ENCODE results near the gene FLCN.
"Not testable (repeated sequence)": the region's sequence is repeated elsewhere in the genome, so short reads cannot be mapped to it uniquely, and the experiment has no call there.

Gene FLCN

GRCh38 chr17:17213775-17214174 lies 23.2 kb downstream of the FLCN start:
- no peak for DNase-seq (ENCODE audit: low read depth in 2 of 2)

DNA sequence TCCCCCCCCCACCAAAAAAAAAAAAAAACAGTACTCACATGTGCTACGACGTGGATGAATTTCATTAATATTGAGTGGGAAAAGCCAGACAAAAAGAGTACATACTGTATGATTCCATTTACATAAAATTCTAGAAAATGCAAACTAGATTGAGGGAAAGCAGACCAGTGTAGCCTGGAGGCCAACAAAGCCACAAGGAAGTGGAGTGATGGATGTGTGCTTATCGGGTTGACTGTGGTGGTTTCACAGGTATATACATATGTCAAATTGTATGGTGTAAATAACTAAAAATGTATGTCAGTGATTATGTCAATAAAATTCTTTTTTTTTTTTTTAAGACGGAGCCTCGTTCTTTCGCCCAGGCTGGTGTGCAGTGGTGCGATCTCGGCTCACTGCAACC lies 29.0 kb downstream of the FLCN start:
- DNase-seq (ENCODE audit: low read depth in 2 of 2): no peak

GRCh38 chr17:17206913-17207335 lies 30.0 kb downstream of the FLCN start:
- DNase-seq (ENCODE audit: low read depth in 2 of 2): no peak

DNA sequence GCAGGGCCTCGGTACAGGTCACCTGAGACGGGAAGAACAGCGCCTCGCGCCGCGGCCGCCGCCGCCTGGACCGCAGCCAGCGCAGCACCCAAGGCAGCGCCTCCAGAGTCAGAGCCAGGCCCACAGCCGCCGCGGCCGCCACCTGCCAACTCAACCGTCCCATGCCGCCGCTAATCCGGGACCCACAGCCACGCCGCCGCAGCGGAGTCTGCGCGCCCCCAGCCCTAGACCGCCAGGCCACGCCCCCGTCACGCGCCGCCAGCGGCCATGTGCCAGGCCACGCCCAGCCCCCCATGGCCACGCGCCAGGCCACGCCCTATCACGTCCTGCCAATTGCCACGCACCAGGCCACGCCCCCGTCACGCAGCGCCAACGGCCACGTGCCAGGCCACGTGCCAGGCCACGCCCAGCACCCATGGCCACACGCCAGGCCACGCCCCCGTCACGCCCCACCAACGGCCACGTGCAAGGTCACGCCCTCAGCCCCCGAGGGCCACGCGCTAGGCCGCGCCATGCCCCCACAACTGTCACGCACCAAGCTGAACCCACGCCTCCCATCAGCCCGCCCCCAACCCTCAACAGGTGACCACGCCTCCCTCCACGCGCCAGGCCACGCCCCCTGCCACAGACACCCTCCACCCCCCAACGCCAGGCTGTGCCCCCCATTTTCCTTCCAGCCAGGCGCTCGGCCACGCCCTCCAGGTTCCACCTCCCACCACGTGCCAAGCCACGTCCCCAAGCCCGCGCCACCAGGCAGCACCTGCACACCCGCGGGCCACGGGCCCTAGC lies 30.6 kb downstream of the FLCN start, which contains the start of gene PLD6:
Gene PLD6, minus strand, starts transcription at position 210 of the 789 bp plus-strand sequence. Its CDS starts 47 bp downstream, at position 163.
- DNase-seq (ENCODE audit: low read depth in 2 of 2): peak; percentile 82 to 86

DNA sequence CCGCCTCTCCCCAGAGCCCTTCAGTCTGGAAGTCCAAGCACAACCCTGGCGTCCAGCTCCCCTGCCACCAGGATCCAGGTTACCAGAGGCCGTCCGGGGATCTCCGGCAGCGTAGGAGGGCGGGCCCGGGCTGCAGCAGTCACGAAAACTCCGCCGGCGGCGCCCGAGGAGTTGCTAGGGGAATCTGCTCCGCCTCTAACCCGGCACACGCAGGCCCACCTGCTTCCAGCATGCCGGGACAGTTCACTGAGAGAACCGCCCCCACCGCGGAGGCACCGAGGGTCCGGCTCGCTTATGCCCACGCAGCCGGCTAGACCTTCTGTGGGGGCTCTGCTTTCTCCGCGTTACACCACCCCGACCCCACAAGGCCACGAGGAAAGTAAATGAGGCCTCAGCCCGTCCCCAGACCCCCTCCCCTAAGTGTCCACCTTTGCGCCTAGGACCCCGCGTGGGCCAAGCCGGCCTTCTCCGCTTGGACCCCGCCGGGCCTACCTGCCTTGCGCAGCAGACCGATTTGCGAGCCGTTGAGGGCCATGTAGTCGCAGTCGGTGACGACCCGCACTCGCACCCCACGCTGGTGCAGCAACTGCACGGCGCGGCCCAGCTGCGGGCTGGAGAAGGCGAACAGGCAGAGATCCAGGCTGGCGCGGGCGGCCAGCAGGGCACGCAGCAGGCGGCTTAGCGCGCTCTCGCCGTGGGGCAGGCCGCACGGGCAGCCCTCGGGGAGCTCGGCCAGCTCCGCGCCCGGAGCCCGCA lies 31.4 kb downstream of the FLCN start:
- DNase-seq (ENCODE audit: low read depth in 2 of 2): peak; percentile 50 to 64

DNA sequence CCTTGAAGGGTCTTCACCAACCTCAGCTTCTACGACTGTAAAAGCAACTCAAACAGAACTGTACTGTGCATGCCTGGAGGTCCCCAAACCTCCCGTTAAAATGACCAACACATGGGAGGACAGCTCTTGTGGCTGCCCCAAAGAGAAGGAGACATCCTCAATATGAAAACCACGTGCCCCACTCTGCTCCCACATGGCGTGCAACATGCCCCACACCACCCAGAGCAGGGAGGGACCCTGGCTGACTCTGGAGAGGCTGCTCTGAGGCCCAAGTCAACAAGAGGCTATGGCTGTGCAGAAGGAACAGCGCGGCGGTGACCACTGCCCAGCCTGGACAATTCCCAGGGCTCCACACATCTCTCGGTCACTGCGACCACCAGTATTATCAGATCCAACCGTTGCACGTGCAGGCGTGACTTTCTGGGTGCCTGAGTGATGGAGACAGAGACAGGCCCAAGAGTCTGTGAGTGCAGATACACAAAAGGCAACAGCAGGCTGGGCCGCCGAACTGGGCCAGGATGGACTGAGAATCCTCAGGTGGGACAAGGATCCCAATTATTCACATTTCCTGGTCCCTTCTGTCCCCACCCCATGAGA lies 32.2 kb downstream of the FLCN start:
- DNase-seq (ENCODE audit: low read depth in 2 of 2): no peak

GRCh38 chr17:17204041-17204591 lies 32.9 kb downstream of the FLCN start:
- no peak for DNase-seq (ENCODE audit: low read depth in 2 of 2)

GRCh38 chr17:17203173-17203730 lies 33.7 kb downstream of the FLCN start:
- no peak for DNase-seq (ENCODE audit: low read depth in 2 of 2)

GRCh38 chr17:17201907-17202306 lies 35.1 kb downstream of the FLCN start:
- no peak for DNase-seq (ENCODE audit: low read depth in 2 of 2)

DNA sequence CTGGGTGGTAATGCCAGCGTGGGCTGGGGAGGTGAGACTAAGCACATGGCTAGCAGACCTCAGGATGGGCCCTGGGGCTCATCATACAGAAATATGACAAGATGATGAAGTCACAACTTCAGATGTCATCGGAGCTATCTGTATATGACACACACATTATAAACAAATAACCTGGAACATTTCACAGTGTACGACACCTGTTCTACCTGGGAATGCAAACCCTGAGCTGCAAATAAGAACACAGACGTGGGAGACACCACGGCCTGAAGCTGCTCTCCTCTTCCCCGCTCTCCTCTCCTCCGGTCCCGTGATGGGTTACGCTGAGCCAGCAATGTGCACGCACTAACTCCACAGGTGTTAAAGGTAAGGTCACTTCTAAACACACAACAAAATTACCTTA lies 35.7 kb downstream of the FLCN start:
- DNase-seq (ENCODE audit: low read depth in 2 of 2): no peak

DNA sequence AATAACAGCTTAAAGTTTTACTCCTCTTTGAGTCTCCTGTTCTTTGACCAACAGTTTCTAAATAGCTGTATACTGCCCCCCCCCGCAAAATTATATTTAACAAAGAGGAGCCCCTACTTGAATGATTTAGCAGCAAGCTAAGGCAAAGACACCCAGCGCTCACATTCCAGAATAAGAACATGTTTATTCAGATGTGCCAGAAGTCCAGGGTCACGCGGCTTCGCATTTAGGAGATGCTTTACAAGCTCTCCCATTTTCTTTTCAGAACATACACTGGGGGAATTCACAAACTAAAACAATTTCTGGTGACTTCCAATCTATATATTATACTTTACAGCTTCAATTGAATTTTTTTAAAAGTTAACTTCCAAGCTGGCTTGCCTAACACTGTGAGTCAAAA lies 36.1 kb downstream of the FLCN start:
- no peak for DNase-seq (ENCODE audit: low read depth in 2 of 2)

- DNase-seq (ENCODE audit: low read depth in 2 of 2): no peak
These were observed 36.7 kb downstream of the FLCN start for GRCh38 chr17:17200311-17200710.

GRCh38 chr17:17198281-17198680 lies 38.7 kb downstream of the FLCN start:
- no peak for DNase-seq (ENCODE audit: low read depth in 2 of 2)

- no peak for DNase-seq (ENCODE audit: low read depth in 2 of 2)
These were observed 40.2 kb downstream of the FLCN start for GRCh38 chr17:17196776-17197175.

GRCh38 chr17:17195466-17195865 lies 41.5 kb downstream of the FLCN start:
- DNase-seq (ENCODE audit: low read depth in 2 of 2): not testable (repeated sequence)

GRCh38 chr17:17191961-17192381 lies 45.0 kb downstream of the FLCN start:
- DNase-seq (ENCODE audit: low read depth in 2 of 2): no peak

- no peak for DNase-seq (ENCODE audit: low read depth in 2 of 2)
These were observed 45.6 kb downstream of the FLCN start for GRCh38 chr17:17191346-17191792.

GRCh38 chr17:17190188-17190587 lies 46.8 kb downstream of the FLCN start:
- DNase-seq (ENCODE audit: low read depth in 2 of 2): no peak

DNA sequence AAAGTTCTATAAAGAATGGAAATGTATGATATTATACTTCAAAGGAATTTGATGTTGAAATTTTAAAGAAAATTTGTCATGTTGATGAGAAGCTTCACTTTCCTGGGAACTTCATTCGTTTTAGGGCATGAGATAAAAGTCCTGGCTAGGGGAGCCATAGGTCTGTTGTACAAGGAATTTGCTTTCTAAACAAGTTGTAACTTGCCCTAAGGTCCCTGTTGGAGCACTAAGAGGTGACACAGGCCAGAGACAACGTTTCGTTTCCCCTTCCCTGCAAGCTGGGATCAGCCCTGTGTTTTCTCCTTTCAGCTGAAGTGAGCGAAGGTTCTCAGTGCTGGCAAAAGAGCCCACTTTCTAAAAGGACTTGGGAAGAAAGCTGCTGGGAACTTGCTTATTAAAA lies 47.4 kb downstream of the FLCN start:
- no peak for DNase-seq (ENCODE audit: low read depth in 2 of 2)

- no peak for DNase-seq (ENCODE audit: low read depth in 2 of 2)
These were observed 48.4 kb downstream of the FLCN start for GRCh38 chr17:17188586-17188985.

- no peak for DNase-seq (ENCODE audit: low read depth in 2 of 2)
These were observed 50.1 kb downstream of the FLCN start for GRCh38 chr17:17186551-17187505.
